MM.1S (cell line): Measurements from ENCODE around the gene PARD6G.

Experiments
- CTCF ChIP-seq: fragments of 300-600 bp; sonication (generic); IDR thresholded peaks from 2 replicates; pipeline ENCODE4 v1.5.1; 2016; ENCODE audit warnings: antibody characterized with exemption, low read length, mixed read lengths
- EZH2 ChIP-seq: fragments of 300-600 bp; sonication (generic); optimal IDR thresholded peaks from 2 replicates; pipeline ENCODE3; 2017; ENCODE audit warnings: low read depth, mild to moderate bottlenecking, antibody characterized with exemption, low read length, mixed read lengths
- EZH2phosphoT487 ChIP-seq: fragments of 300-600 bp; sonication (generic); IDR thresholded peaks from 2 replicates; pipeline ENCODE4 v1.6.1; 2018; ENCODE audit warnings: antibody characterized with exemption, low read length

GRCh38 chr18:80148326-80149199 lies 98.8 kb downstream of the PARD6G start:
- TF ChIP-seq CTCF: no peak
- no peak for TF ChIP-seq EZH2
- TF ChIP-seq EZH2phosphoT487: no peak
